Epithelial cell of proximal tubule (primary cell): ENCODE measurements around the gene BTBD9. TPM values are rescaled to one million over a fixed set of nuclear protein-coding genes. Genes with fewer than 3 reads are reported as not detected.

Experiments
- DNase-seq: peaks from one replicate; pipeline ENCODE4 v3.0.0-alpha.2; 2011; ENCODE audit warnings: low read depth
- H3K4me3 ChIP-seq: 2 replicates; pipeline ENCODE4 v1.5.1; 2011; ENCODE audit warnings: low read depth, mild to moderate bottlenecking, low read length
- total RNA-seq: library from RNA; depleted of rRNA; stranded (reverse); fragments of >200 nt; gene quantifications from 2 replicates; pipeline ENCODE4 v1.2.3, GENCODE V29; 2015
- TF ChIP-seq, protein P1 (sequence below): conservative IDR thresholded peaks from 2 replicates; pipeline ENCODE4 v1.5.1; 2012; ENCODE audit warnings: low read depth, mild to moderate bottlenecking, low read length

The BTBD9 gene
- total RNA-seq, 1 donor from 2014 or later: 2.9 TPM

DNA sequence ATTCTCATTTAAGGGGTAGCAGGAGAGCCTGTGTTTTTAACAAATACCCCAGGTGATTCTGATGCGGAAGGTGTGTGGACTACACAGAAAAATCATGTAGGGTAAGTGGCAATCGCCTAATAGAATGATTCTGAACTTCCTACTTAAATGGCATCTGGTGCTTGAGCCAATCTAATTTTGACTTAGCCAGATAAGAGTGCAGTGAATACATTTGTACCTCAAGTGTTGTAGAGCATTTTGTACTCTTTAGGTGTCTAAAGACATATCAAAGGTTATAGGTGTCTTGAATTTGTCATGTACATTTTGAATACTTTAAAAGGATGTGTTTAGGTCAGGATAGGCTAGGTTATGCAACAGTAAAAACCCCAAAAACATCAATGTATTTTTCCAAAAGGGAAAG is 10.0 kb upstream of the BTBD9 start:
- no peak for DNase-seq
- TF ChIP-seq, protein P1, sequence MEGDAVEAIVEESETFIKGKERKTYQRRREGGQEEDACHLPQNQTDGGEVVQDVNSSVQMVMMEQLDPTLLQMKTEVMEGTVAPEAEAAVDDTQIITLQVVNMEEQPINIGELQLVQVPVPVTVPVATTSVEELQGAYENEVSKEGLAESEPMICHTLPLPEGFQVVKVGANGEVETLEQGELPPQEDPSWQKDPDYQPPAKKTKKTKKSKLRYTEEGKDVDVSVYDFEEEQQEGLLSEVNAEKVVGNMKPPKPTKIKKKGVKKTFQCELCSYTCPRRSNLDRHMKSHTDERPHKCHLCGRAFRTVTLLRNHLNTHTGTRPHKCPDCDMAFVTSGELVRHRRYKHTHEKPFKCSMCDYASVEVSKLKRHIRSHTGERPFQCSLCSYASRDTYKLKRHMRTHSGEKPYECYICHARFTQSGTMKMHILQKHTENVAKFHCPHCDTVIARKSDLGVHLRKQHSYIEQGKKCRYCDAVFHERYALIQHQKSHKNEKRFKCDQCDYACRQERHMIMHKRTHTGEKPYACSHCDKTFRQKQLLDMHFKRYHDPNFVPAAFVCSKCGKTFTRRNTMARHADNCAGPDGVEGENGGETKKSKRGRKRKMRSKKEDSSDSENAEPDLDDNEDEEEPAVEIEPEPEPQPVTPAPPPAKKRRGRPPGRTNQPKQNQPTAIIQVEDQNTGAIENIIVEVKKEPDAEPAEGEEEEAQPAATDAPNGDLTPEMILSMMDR: no peak
- H3K4me3 ChIP-seq: no peak overlapping the region

DNA sequence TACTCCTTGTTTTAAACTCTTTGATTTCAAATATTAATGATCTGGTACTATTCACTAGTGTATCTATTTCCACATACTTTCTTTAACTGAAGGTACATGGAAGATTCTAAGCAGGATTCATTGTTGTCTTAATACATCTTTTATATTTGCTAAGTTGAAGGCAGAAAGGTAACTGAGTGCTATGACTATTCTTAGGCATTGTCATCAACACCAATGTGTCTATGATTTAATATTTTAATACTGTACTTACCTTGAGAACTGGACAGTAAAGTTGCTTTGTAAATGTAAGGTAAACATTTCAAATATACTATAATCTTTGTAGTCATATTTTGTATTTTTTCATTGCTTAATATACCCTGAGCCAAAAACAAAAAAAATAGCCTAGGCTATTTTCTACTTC is 8.9 kb upstream of the BTBD9 start:
- no peak for DNase-seq
- H3K4me3 ChIP-seq: no peak overlapping the region
- TF ChIP-seq, protein P1: no peak

DNA sequence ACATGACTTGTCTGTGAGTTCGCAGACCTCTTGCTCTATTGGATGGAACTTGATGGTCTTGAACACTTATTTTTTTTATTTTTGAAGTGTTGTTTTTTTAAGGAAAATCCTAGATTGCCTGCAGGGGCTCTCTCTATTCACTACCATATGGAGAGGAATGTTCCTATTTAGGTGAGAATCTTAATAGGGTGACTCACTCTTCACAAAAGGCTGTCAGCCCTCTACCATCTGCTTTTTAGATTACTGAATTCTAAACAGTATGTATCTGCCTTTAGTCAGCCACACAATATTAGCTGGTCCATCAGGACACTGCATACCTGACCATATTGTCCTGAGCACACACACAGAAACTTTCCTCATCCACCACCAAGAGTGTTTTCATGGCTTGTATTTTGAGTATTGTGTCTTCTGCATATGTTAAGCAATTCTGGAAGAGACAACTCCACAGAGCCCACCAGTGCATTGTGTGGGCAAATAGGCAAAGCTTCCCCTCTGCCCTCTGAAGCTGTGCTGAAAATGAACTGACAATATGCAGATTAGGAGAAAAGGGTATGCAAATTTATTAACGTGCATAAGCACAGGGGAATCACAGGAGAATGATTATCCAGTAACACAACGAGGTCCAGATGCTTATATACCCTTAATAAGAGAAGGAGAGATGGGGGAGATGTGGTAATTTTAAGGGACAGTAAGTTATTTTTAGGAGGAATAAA is 6.6 kb upstream of the BTBD9 start:
- TF ChIP-seq, protein P1: no peak
- DNase-seq: no peak
- H3K4me3 ChIP-seq: no peak overlapping the region

DNA sequence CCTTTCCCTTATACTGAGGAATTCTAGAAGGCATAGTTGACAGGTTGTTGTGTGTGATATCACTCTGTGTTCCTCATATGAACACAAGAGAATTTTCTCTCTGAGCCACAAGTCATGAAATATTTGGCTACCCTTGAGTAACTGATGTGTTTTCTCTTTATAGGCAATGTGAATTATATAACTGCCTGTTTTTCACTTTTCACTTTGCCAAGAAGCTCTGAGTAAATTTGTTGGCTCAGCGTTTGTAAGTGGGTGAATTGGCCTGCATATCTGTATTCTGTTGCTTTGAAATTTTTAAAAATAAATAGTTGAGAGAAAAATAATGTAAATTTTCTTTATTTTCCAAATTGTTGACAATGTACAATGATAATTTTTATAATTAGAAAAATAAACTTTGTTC is 5.2 kb upstream of the BTBD9 start:
- DNase-seq: no peak
- no peak overlapping the region for H3K4me3 ChIP-seq
- TF ChIP-seq, protein P1: no peak

DNA sequence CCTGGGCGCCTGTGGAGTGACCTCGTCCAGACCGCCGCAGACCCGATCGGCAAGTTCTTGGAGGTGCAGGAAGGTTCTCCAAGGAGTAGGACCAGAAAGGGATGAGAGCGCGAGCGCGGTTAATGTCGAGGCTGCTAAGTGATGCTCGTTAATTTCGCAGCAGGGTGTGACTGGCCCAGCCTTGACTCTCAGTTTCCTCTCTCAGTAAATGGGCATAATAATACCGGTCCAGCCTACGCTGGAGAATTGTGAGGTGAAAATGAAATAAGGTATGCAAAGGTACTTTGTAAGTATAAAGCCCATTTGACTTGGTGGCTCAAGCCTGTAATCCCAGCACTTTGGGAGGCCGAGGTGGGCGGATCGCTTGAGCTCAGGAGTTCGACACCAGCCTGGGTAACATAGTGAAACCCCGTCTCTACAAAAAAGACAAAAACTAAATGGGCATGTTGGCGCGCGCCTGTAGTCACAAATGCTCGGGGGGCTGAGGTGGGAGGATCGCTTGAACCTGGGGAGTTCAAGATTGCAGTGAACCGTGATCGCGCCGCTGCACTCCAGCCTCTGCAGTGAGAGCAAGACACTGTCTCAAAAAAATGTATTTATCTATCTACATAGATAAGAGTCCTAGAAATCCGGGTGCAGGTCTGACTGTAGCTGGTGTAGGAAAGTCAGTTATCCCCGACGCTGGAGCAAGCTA is 634 bp upstream of the BTBD9 start:
- DNase-seq: no peak
- peak overlapping the region; percentile 98 for H3K4me3 ChIP-seq
- TF ChIP-seq, protein P1: no peak

DNA sequence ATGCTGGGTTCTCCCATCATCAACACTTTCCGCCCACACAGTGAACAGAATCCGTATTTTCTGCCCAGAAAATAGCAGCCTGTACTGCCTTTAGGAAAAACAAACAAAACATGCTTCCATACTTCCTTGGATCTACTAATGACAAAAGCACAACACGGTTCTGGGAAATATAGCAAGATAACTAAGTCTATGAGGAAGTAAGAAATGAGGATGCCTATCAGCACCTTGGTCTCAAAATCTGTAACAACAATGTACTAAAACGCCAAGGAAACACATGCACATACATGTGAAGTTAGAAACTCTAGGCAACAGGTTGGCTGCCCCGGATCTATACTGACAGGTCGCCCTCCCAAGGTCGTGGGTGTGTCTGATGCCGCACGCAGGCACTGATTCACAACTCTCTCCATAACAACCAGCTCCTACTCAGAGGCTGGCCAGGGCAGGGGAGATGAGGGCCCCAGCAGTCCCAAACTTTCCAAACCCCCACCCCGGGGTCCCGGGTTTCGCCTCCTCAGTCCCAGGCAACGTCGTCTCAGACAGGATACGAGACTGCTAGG is 710 bp downstream of the BTBD9 start:
- no peak for DNase-seq

More for the DNA sequence above, 710 bp downstream of the BTBD9 start:
- H3K4me3 ChIP-seq: peak overlapping the region; percentile 98
- TF ChIP-seq, protein P1: no peak
